ENCODE results near the gene PDILT.

PDILT gene

GRCh38 chr16:20352615-20353014, 51.9 kb downstream of the PDILT start, which contains the start of gene UMOD:
UMOD (minus strand) TSS chr16:20352715; CDS start chr16:20350737, 1,978 bp downstream.
- TF ChIP-seq EZH2 (IDR thresholded peaks at IDR 0.05; ENCODE audit: borderline replicate concordance, low read length): no peak
- TF ChIP-seq CTCF (IDR thresholded peaks at IDR 0.05; ENCODE audit: low read length): no peak
- H4K20me1 ChIP-seq (ENCODE audit: insufficient read depth, low read length): no peaks in the 10 kb centered on the region
- H3K4me3 ChIP-seq (ENCODE audit: low read depth, low read length, poor library complexity, severe bottlenecking): no peak within 1 kb of the TSS
- no peaks in the 10 kb centered on the region for H3F3A ChIP-seq (ENCODE audit: insufficient read depth, low read length)
- H3K27me3 ChIP-seq (ENCODE audit: insufficient read depth, low read length): no peaks in the 10 kb centered on the region
- H3K9me3 ChIP-seq (ENCODE audit: low read length): no peaks in the 10 kb centered on the region
- no peak within 1 kb of the TSS for H3K4me2 ChIP-seq (ENCODE audit: low read length)
- no peaks in the 10 kb centered on the region for H3K4me1 ChIP-seq (ENCODE audit: insufficient read depth, low read length, severe bottlenecking)
- H3K79me2 ChIP-seq (ENCODE audit: insufficient read depth, low read length): no peaks in the 10 kb centered on the region
- no peak within 1 kb of the TSS for H2AFZ ChIP-seq (ENCODE audit: low read length)
- H3K36me3 ChIP-seq (ENCODE audit: insufficient read depth, low read length): no peaks in the 10 kb centered on the region
- H3K27ac ChIP-seq (ENCODE audit: low read depth, low read length, poor library complexity, severe bottlenecking): no peak within 1 kb of the TSS
- H3K9me2 ChIP-seq (ENCODE audit: low read depth, low read length): no peaks in the 10 kb centered on the region
- no peak within 1 kb of the TSS for H3K9ac ChIP-seq (ENCODE audit: low read length)

GRCh38 chr16:20349615-20350014, 54.9 kb downstream of the PDILT start:
- Histone ChIP-seq H3K27ac (ENCODE audit: low read depth, low read length, poor library complexity, severe bottlenecking) (no peak overlapping the region), H3K9me3 (ENCODE audit: low read length) (no peaks in the 10 kb centered on the region), H3K4me1 (ENCODE audit: insufficient read depth, low read length, severe bottlenecking) (no peaks in the 10 kb centered on the region), H3K9me2 (ENCODE audit: low read depth, low read length) (no peaks in the 10 kb centered on the region), H3K36me3 (ENCODE audit: insufficient read depth, low read length) (no peaks in the 10 kb centered on the region), H3K27me3 (ENCODE audit: insufficient read depth, low read length) (no peaks in the 10 kb centered on the region), H3K4me2 (ENCODE audit: low read length) (no peak overlapping the region), H4K20me1 (ENCODE audit: insufficient read depth, low read length) (no peaks in the 10 kb centered on the region), H3K4me3 (ENCODE audit: low read depth, low read length, poor library complexity, severe bottlenecking) (no peak overlapping the region), H3F3A (ENCODE audit: insufficient read depth, low read length) (no peaks in the 10 kb centered on the region), H3K79me2 (ENCODE audit: insufficient read depth, low read length) (no peaks in the 10 kb centered on the region), H2AFZ (ENCODE audit: low read length) (no peak overlapping the region), H3K9ac (ENCODE audit: low read length) (no peak overlapping the region)
- TF ChIP-seq CTCF (IDR thresholded peaks at IDR 0.05; ENCODE audit: low read length): no peak
- no peak for TF ChIP-seq EZH2 (IDR thresholded peaks at IDR 0.05; ENCODE audit: borderline replicate concordance, low read length)

GRCh38 chr16:20348365-20349185, 56.0 kb downstream of the PDILT start:
- Histone ChIP-seq H3K9me2 (ENCODE audit: low read depth, low read length) (no peaks in the 10 kb centered on the region), H3K4me3 (ENCODE audit: low read depth, low read length, poor library complexity, severe bottlenecking) (no peak overlapping the region), H2AFZ (ENCODE audit: low read length) (no peak overlapping the region), H3K79me2 (ENCODE audit: insufficient read depth, low read length) (no peaks in the 10 kb centered on the region), H4K20me1 (ENCODE audit: insufficient read depth, low read length) (no peaks in the 10 kb centered on the region), H3K9me3 (ENCODE audit: low read length) (no peaks in the 10 kb centered on the region), H3K4me1 (ENCODE audit: insufficient read depth, low read length, severe bottlenecking) (no peaks in the 10 kb centered on the region), H3K27ac (ENCODE audit: low read depth, low read length, poor library complexity, severe bottlenecking) (no peak overlapping the region), H3F3A (ENCODE audit: insufficient read depth, low read length) (no peaks in the 10 kb centered on the region), H3K4me2 (ENCODE audit: low read length) (no peak overlapping the region), H3K27me3 (ENCODE audit: insufficient read depth, low read length) (no peaks in the 10 kb centered on the region), H3K36me3 (ENCODE audit: insufficient read depth, low read length) (no peaks in the 10 kb centered on the region), H3K9ac (ENCODE audit: low read length) (no peak overlapping the region)
- TF ChIP-seq CTCF (IDR thresholded peaks at IDR 0.05; ENCODE audit: low read length): no peak
- no peak for TF ChIP-seq EZH2 (IDR thresholded peaks at IDR 0.05; ENCODE audit: borderline replicate concordance, low read length)

All from OCI-LY1 (cell line).